Measurements from ENCODE around the gene ZNF674.
"Not testable (repeated sequence)": the region's sequence is repeated elsewhere in the genome, so short reads cannot be mapped to it uniquely, and the experiment has no call there.

The ZNF674 gene

DNA sequence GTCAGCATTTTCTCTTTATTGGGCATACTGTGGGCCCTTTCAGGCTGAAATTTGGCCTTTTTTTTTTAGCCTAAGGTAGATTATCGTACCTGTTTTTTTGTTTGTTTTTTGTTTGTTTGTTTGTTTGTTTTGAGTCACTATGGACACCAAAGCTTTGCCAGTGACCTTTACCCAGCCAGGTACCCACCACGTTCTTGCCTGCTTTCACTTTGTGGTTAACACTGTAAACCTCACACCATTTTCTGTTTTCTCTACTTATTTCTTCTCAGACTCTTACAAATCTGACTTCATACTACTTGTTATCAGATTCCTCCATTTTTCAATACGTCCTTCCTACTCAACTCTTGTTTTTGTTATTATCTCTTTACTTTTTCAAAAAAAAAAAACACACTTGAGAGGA, 81.5 kb downstream of the ZNF674 start:
- no peak for DNase-seq (ENCODE audit: low spot score)

DNA sequence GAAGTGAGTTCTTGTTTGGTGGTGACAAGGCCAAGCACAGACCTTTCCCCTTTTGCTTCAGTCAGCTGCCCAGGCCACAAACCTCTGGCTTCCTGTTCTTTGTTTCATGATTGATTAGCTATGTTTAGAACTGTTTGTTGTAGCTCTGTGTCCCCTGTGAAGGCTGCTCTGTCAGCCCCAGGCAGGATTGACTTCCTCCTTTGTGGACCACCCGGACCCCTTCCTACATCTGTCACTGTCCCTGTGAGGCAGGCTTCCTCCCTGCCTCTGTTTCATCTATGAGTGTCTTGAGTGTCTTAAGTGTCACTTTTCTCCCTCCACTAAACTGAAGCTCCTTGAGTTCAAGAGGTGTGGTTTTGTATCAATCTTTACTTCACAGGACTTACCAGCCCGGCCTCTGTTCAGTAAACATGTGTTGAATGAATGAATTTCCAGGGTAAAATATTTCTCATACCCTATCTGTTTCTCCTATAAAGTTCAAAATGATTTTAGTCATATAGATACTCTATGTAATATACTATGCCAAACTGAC, 83.5 kb downstream of the ZNF674 start:
- DNase-seq (ENCODE audit: low spot score) = no peak

- DNase-seq (ENCODE audit: low spot score) = not testable (repeated sequence)
These were observed 84.2 kb downstream of the ZNF674 start for GRCh38 chrX:46460801-46461659.

GRCh38 chrX:46459603-46460002, 85.6 kb downstream of the ZNF674 start:
- no peak for DNase-seq (ENCODE audit: low spot score)

- no peak for DNase-seq (ENCODE audit: low spot score)
These were observed 88.9 kb downstream of the ZNF674 start for GRCh38 chrX:46456125-46456922.

All from GM03348 (cell line).